Activated naive CD4-positive, alpha-beta T cell treated with anti-CD3 and anti-CD28 coated beads, Interleukin-2, amount 10 ng/mL, durations not matched to agents 7 days and 5 days (primary cell): ENCODE results near the gene CDC42SE2.
A peak's percentile ranks its signal among the peaks of the same experiment; 100 is the strongest.
"Not testable (repeated sequence)": the region's sequence is repeated elsewhere in the genome, so short reads cannot be mapped to it uniquely, and the experiment has no call there.

Experiments used
- CTCF ChIA-PET: fragments of 350-600 bp; sonication (Branson Sonifier 250); formaldehyde crosslinking; loops from one replicate; lab custom pipeline; 2021; ENCODE audit warnings: antibody characterized with exemption; lab: Charles Lee
- DNase-seq: peaks from one replicate; pipeline ENCODE4 v3.0.0-alpha.2; 2020
- H3K27ac Mint-ChIP-seq: one replicate; pipeline ENCODE4 v1.8.0; 2021; ENCODE audit warnings: mild to moderate bottlenecking, moderate library complexity, mixed read lengths
- H3K27me3 Mint-ChIP-seq: one replicate; pipeline ENCODE4 v1.8.0; 2021; ENCODE audit warnings: mild to moderate bottlenecking, mixed read lengths
- H3K36me3 Mint-ChIP-seq: one replicate; pipeline ENCODE4 v1.8.0; 2021; ENCODE audit warnings: mixed read lengths
- H3K4me1 Mint-ChIP-seq: one replicate; pipeline ENCODE4 v1.8.0; 2021; ENCODE audit warnings: mixed read lengths
- H3K4me3 Mint-ChIP-seq: one replicate; pipeline ENCODE4 v1.8.0; 2021; ENCODE audit warnings: mild to moderate bottlenecking, moderate library complexity, mixed read lengths
- H3K9me3 Mint-ChIP-seq: one replicate; pipeline ENCODE4 v1.8.0; 2021; ENCODE audit warnings: mixed read lengths

The CDC42SE2 gene

DNA sequence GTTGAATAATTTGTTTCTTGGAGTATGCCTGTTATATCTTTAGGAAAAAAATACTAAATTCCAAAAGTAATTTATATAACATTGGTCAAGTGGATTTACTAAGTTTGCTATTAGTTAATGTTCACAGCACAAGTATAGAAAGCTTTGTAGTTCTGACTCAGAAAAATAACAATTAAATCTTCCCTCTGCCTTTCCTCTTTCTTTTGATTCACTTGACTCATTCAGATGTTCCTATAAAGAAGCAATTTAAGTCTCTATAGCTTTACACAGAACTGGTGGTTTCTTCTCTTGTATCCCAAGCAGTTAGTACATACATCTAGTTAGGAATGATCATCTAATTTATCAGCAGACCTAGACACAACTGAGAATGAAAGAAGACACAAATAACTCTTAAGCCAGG is 4.5 kb upstream of the CDC42SE2 start:
- peaks cover 76% of the 10 kb centered on the region for H3K4me1 Mint-ChIP-seq
- H3K36me3 Mint-ChIP-seq, result peaks cover 36% of the 10 kb centered on the region
- no peak for DNase-seq
- no peak overlapping the region for H3K4me3 Mint-ChIP-seq
- no peaks in the 10 kb centered on the region for H3K9me3 Mint-ChIP-seq
- no peaks in the 10 kb centered on the region for H3K27me3 Mint-ChIP-seq
- CTCF ChIA-PET, result interaction anchor here (1.2 to 1.4 kb wide), 2 partner anchors 18 to 157 kb away, joined by 3 to 5 read pairs; no protein-coding TSS in a partner anchor
- no peak overlapping the region for H3K27ac Mint-ChIP-seq

DNA sequence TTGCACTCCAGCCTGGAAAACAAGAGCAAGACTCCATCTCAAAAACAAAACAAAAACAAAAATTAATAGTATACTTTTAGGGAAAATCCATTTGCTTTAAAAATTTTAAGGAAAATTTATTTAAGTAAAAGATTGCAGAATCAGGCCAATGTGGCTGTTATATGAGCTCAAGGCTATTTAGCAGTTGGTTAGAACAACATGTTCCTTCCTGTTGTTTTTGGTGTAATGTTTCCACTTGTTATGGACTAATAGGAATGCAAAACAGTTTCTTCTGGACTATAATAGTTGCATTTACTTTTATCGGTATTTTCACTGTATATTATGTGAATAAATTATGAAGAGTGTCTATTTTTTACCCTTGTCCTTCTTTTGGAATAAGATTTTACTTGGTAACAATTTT is 3.0 kb upstream of the CDC42SE2 start:
- H3K27me3 Mint-ChIP-seq, result no peaks in the 10 kb centered on the region
- H3K27ac Mint-ChIP-seq, result no peak overlapping the region
- peaks cover 63% of the 10 kb centered on the region for H3K4me1 Mint-ChIP-seq
- no peaks in the 10 kb centered on the region for H3K9me3 Mint-ChIP-seq
- peaks cover 43% of the 10 kb centered on the region for H3K36me3 Mint-ChIP-seq
- no peak for DNase-seq
- CTCF ChIA-PET, result interaction anchor here (0.7 to 1.0 kb wide), 3 partner anchors 66 to 508 kb away, joined by 3 read pairs; no protein-coding TSS in a partner anchor
- no peak overlapping the region for H3K4me3 Mint-ChIP-seq

DNA sequence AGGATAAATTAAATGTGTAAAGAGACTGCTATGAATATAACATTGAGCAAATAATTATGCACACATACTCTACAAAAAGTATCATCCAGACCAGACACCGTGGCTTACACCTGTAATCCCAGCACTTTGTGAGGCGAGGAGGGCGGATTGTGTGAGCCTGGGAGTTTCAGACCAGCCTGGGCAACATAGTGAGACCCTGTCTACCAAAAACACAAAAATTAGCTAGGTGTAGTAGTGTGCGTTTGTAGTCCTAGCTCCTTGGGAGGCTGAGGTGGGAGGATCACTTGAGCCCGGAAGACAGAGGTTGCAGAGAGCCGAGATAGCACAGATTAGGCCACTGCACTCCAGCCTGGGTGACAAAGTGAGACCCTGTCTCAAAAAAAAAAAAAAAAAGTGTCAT is 2.4 kb upstream of the CDC42SE2 start:
- no peak for DNase-seq
- Mint-ChIP-seq H3K4me3 (no peak overlapping the region), H3K36me3 (peaks cover 41% of the 10 kb centered on the region), H3K9me3 (no peaks in the 10 kb centered on the region), H3K27ac (peak overlapping the region; percentile 33), H3K4me1 (peaks cover 58% of the 10 kb centered on the region), H3K27me3 (no peaks in the 10 kb centered on the region)
- CTCF ChIA-PET, result interaction anchor here (1.0 kb wide), 2 partner anchors 67 to 121 kb away, joined by 3 read pairs; no protein-coding TSS in a partner anchor

DNA sequence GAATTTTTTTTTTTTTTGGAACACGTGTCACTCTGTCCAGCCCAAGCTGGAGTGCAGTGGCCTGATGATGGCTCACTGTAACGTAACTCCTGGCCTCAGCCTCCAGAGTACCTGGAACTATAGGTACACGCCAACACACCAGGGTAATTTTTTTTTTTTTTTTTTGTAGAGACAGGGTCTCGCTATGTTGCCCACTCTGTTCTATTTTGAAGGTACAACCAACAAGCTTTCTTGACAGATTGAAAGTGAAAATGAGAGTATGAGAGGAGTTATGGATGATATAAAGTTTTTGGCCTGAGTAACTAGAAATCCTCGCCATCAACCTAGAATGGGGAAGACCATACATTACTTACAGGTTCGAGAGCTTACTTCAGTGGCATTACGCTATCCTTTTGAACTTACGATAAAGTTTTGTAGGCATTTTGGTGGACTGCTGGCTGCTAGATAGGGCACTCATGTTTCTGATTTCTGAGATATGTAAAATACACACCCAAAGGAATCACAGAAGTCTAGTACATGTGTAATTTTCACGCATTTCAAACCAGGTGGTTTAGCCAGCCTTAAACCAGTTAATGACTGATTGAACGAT is 806 bp upstream of the CDC42SE2 start:
- Mint-ChIP-seq H3K4me1 (peaks cover 54% of the 10 kb centered on the region), H3K36me3 (peaks cover 41% of the 10 kb centered on the region), H3K9me3 (no peaks in the 10 kb centered on the region), H3K27ac (peak overlapping the region; percentile 95), H3K4me3 (peak overlapping the region; percentile 82), H3K27me3 (no peaks in the 10 kb centered on the region)
- no peak for DNase-seq
- CTCF ChIA-PET, result interaction anchor here (0.9 to 1.5 kb wide), 7 partner anchors 8 to 122 kb away, joined by 3 to 5 read pairs (median 3); partner anchors contain the start of gene HINT1

DNA sequence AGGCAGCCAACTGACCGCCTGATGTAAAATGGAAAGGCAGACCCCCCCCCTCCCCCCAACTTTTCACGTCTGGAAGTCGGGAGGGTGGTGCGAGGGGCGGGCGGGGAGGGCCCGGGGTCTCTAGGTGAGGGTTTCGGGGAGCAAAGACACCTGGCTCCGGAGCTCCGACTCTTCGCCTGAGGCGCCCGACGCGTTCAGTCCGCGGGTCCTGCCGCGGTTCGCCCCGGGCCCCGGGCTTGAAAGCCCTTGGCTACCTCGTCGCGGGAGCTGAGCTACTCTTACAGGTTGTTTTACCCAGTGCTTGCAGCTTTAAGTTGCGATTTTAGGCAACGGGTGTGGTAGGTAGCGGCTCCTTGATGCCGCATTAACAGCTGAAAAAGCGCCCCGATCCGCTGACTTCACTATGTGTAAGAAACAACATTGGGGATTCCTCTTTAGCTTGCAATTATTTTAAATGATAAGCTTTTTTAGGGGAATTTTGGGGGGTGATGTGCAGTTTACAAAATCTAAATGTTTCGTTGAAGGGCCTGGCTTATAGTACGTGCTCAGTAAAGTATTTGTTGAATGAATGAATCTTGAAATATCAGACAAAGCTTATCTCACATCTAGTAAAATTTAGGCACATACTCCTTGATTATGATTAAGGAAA is 722 bp downstream of the CDC42SE2 start:
- H3K36me3 Mint-ChIP-seq, result peaks cover 29% of the 10 kb centered on the region
- H3K9me3 Mint-ChIP-seq, result no peaks in the 10 kb centered on the region
- CTCF ChIA-PET, result interaction anchor here (1.0 to 3.1 kb wide), 14 partner anchors 9 to 798 kb away, joined by 3 to 32 read pairs (median 5); no protein-coding TSS in a partner anchor
- peaks cover 54% of the 10 kb centered on the region for H3K4me1 Mint-ChIP-seq
- no peaks in the 10 kb centered on the region for H3K27me3 Mint-ChIP-seq
- DNase-seq, result peak; percentile 65
- peak overlapping the region; percentile 74 for H3K4me3 Mint-ChIP-seq
- peak overlapping the region; percentile 90 for H3K27ac Mint-ChIP-seq

DNA sequence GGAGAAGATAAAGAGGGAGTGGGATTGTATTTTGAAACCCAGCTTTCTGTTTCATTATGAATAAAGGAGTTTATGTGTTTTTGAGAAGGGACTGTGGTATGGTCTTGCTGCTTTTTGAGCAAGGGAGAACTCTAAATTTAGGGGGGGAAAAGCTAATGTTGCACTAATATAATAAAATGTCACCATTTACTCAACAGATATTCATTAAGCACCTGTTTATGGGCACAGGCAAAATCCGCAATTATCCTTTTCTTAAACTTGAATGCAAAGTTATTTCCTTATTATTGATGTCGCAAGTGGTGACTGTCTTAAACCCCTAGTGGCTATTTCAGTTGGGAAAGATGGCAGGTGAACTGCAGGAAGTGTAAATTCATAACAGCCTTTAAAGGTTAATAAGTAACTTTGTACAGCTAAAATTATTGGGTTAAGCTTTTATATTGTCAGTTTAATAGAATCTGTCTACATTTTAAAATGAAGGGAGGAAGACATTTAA is 1.5 kb downstream of the CDC42SE2 start:
- H3K9me3 Mint-ChIP-seq, result no peaks in the 10 kb centered on the region

GRCh38 chr5:131266370-131267060 is 2.7 kb downstream of the CDC42SE2 start:
- CTCF ChIA-PET, result interaction anchor here (1.0 to 3.1 kb wide), 8 partner anchors 10 to 116 kb away, joined by 3 to 32 read pairs (median 6); partner anchors contain the start of gene HINT1
- Mint-ChIP-seq H3K27ac (peak overlapping the region; percentile 85), H3K27me3 (no peaks in the 10 kb centered on the region), H3K36me3 (peaks cover 34% of the 10 kb centered on the region), H3K4me1 (peaks cover 61% of the 10 kb centered on the region), H3K4me3 (peak overlapping the region; percentile 73), H3K9me3 (no peaks in the 10 kb centered on the region)
- DNase-seq, result peak; percentile 73

More for the DNA sequence above, 1.5 kb downstream of the CDC42SE2 start:
- peaks cover 54% of the 10 kb centered on the region for H3K4me1 Mint-ChIP-seq
- CTCF ChIA-PET, result interaction anchor here (1.0 to 3.1 kb wide), 16 partner anchors 9 to 798 kb away, joined by 3 to 32 read pairs (median 5); no protein-coding TSS in a partner anchor
- H3K4me3 Mint-ChIP-seq, result peak overlapping the region; percentile 74
- peak overlapping the region; percentile 90 for H3K27ac Mint-ChIP-seq
- H3K27me3 Mint-ChIP-seq, result no peaks in the 10 kb centered on the region
- H3K36me3 Mint-ChIP-seq, result peaks cover 24% of the 10 kb centered on the region
- no peak for DNase-seq

DNA sequence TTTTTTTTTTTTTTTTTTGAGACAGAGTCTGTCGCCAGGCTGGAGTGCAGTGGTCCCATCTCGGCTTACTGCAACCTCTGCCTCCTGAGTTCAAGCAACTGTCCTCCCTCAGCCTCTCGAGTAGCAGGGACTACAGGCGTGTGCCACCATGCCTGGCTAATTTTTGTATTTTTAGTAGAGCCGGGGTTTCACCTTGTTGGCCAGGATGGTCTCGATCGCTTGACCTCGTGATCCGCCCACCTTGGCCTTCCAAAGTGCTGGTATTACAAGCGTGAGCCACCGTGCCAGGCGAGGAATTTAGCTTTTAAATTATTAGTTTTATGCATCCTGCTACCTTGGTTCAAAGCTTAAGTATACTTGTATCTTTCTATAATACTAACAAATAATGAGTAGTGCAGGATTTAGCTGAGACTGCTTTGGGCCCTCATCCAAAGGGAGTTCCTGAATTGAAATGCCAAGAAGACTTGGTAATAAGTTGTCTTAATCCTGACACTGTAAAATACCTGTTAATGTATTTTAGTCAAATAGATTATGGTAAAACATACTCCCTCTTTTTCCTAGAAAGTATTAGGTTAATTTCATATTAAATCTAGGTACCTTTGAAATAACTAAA is 5.0 kb downstream of the CDC42SE2 start:
- H3K27ac Mint-ChIP-seq, result peak overlapping the region; percentile 55

DNA sequence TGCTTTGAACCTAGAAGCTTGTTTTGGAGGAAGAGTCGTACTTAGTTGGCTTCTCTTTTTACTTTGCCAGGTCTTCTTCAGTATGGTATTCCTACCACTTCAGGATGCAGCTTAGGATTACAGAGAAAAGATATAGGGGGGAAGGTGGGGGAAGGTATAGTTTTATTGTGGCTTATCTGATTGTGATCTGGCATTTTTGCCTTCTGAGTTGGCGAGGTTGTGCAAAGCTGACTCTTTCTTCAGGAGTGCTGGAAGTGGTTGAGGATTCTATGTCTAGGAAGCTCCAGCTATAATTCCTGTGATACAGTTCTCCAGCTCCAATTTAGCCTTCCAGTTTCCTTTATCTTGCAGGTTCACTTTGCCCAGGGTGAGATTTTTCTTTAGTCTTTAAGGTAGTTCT is 7.0 kb downstream of the CDC42SE2 start:
- peaks cover 44% of the 10 kb centered on the region for H3K36me3 Mint-ChIP-seq
- peaks cover 80% of the 10 kb centered on the region for H3K4me1 Mint-ChIP-seq
- H3K4me3 Mint-ChIP-seq, result peak overlapping the region; percentile 53
- CTCF ChIA-PET, result interaction anchor here (0.7 to 1.4 kb wide), 4 partner anchors 85 to 111 kb away, joined by 3 to 8 read pairs (median 4); partner anchors contain the start of gene HINT1
- H3K9me3 Mint-ChIP-seq, result no peaks in the 10 kb centered on the region
- H3K27me3 Mint-ChIP-seq, result no peaks in the 10 kb centered on the region
- DNase-seq, result no peak
- H3K27ac Mint-ChIP-seq, result peak overlapping the region; percentile 95

More for the DNA sequence above, 5.0 kb downstream of the CDC42SE2 start:
- Mint-ChIP-seq H3K27me3 (no peaks in the 10 kb centered on the region), H3K9me3 (no peaks in the 10 kb centered on the region), H3K4me1 (peaks cover 62% of the 10 kb centered on the region), H3K4me3 (peak overlapping the region; percentile 41), H3K36me3 (peaks cover 43% of the 10 kb centered on the region)
- no peak for DNase-seq
- CTCF ChIA-PET, result interaction anchor here (0.6 kb wide), 1 partner anchor 115 kb away, joined by 3 read pairs; no protein-coding TSS in a partner anchor

DNA sequence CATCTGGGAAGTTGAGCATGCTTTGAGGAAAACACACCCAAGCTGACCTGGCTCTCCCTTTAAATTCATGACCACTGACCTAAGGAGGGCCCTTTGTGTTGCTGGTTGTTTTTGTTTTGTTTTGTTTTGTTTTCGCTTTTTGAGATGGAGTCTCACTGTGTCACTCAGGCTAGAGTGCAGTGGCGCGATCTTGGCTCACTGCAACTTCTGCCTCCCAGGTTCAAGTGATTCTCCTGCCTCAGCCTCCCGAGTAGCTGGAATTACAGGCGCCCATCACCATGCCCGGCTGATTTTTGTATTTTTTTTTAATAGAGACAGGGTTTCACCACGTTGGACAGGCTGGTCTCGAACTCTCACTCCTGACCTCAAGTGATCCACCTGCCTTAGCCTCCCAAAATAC is 8.0 kb downstream of the CDC42SE2 start:
- Mint-ChIP-seq H3K36me3 (peaks cover 41% of the 10 kb centered on the region), H3K4me1 (peaks cover 84% of the 10 kb centered on the region)
- CTCF ChIA-PET, result interaction anchor here (0.8 kb wide), 1 partner anchor 19 kb away, joined by 3 read pairs; no protein-coding TSS in a partner anchor

GRCh38 chr5:131272307-131272706 is 8.5 kb downstream of the CDC42SE2 start:
- H3K27ac Mint-ChIP-seq, result peak overlapping the region; percentile 95
- H3K4me3 Mint-ChIP-seq, result peak overlapping the region; percentile 81
- CTCF ChIA-PET, result interaction anchor here (0.7 to 0.9 kb wide), 2 partner anchors 9 to 109 kb away, joined by 3 read pairs; no protein-coding TSS in a partner anchor
- DNase-seq, result no peak
- H3K9me3 Mint-ChIP-seq, result no peaks in the 10 kb centered on the region
- H3K36me3 Mint-ChIP-seq, result peaks cover 42% of the 10 kb centered on the region
- H3K4me1 Mint-ChIP-seq, result peaks cover 86% of the 10 kb centered on the region
- no peaks in the 10 kb centered on the region for H3K27me3 Mint-ChIP-seq

More for the DNA sequence above, 8.0 kb downstream of the CDC42SE2 start:
- Mint-ChIP-seq H3K4me3 (peak overlapping the region; percentile 81), H3K27ac (peak overlapping the region; percentile 95)
- H3K9me3 Mint-ChIP-seq, DNase-seq, H3K27me3 Mint-ChIP-seq: not testable (repeated sequence)

DNA sequence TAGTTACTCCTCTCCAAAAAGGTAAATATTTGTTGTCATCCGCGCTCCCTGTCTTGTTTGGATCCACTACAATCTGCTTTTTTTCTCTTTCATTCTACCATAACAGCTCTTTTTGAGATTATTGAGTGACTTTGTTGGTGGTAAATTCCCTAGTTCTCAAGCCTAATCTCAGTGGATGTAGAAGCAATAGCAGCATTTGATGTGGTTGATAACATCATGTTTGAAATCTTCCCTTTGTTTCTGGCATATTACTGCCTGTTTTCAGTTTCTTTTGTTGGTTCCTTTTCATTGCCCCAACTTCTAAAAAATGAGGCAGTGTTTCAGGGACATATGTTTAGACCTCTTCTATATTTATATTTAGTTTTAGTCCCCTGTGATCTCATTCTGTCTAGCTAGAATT is 8.9 kb downstream of the CDC42SE2 start:
- no peak for DNase-seq

More for the DNA sequence above, 8.9 kb downstream of the CDC42SE2 start:
- Mint-ChIP-seq H3K4me3 (peak overlapping the region; percentile 81), H3K9me3 (no peaks in the 10 kb centered on the region), H3K27ac (peak overlapping the region; percentile 95), H3K36me3 (peaks cover 43% of the 10 kb centered on the region), H3K4me1 (peaks cover 86% of the 10 kb centered on the region), H3K27me3 (no peaks in the 10 kb centered on the region)
- CTCF ChIA-PET, result interaction anchor here (0.7 to 0.9 kb wide), 2 partner anchors 8 to 109 kb away, joined by 3 read pairs; no protein-coding TSS in a partner anchor
